NT2/D1 (cell line): ENCODE data around the gene AHCYL2.

ENCODE experiments used
- SUZ12 ChIP-seq: IDR thresholded peaks from 2 replicates; pipeline ENCODE4 v1.6.1; 2011; ENCODE audit not compliant: insufficient read length, insufficient read depth; ENCODE audit errors: extremely low read depth
- YY1 ChIP-seq: IDR thresholded peaks from 2 replicates; pipeline ENCODE4 v1.6.1; 2011; ENCODE audit not compliant: insufficient read length, insufficient read depth
- ZNF274 ChIP-seq: IDR thresholded peaks from 2 replicates; pipeline ENCODE4 v1.6.1; 2011; ENCODE audit warnings: mild to moderate bottlenecking, low read depth, low read length

DNA sequence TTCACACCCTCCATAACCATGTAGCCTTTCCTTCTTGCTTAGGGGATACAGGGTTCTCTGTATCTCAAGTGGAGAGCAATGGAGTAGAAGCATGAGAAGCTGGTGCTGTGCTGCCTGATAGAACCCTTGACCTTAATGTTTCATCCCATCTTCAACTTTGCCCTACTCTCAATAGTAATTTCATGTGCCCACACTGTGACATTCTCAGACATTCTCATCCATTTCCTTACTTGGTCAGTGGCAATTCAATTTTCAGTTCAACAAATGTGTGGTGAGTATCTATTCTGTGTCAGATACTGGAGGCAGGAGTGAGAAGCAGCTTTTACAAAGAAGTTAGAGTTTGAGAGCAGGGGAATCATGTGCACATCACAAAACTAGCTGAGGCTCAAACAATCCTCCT, 225.5 kb downstream of the AHCYL2 start:
- TF ChIP-seq ZNF274: no peak
- TF ChIP-seq YY1: no peak
- TF ChIP-seq SUZ12: no peak
